Urinary bladder (tissue), 4 donors: Measurements from ENCODE around the gene HDAC2. TPM values are rescaled to one million over a fixed set of nuclear protein-coding genes. Genes with fewer than 3 reads are reported as not detected.
A peak's percentile ranks its signal among the peaks of the same experiment; 100 is the strongest.
"Not testable (repeated sequence)": the region's sequence is repeated elsewhere in the genome, so short reads cannot be mapped to it uniquely, and the experiment has no call there.

ENCODE experiments used
- DNase-seq: peaks from one replicate; pipeline ENCODE4 v3.0.0-alpha.2; 2015; ENCODE audit errors: extremely low spot score
- H3K27ac ChIP-seq: one replicate; pipeline ENCODE4 v1.5.1; 2013; ENCODE audit warnings: low read depth, mild to moderate bottlenecking, moderate library complexity
- H3K36me3 ChIP-seq: one replicate; pipeline ENCODE4 v1.6.1; 2013; ENCODE audit warnings: mild to moderate bottlenecking, moderate library complexity; ENCODE audit not compliant: insufficient read depth
- H3K4me1 ChIP-seq: one replicate; pipeline ENCODE4 v1.6.1; 2013; ENCODE audit warnings: mild to moderate bottlenecking, moderate library complexity; ENCODE audit not compliant: insufficient read depth
- H3K4me3 ChIP-seq: one replicate; pipeline ENCODE4 v1.5.1; 2013; ENCODE audit warnings: low read depth, low read length
- WGBS: extraction: QIAGEN DNeasy Blood & Tissue Kit; methylation state at CpG from one replicate; pipeline ENCODE4 v1.1.7; 2013; 5-methylcytosine and 5-hydroxymethylcytosine counted together
- polyA plus RNA-seq: library from polyadenylated mRNA; stranded (reverse); fragments of 200-250 nt; gene quantifications from one replicate; pipeline ENCODE4 v1.2.3, GENCODE V29; 2013
- total RNA-seq: library from RNA; depleted of rRNA; stranded (reverse); fragments of >200 nt; gene quantifications from one replicate; pipeline ENCODE4 v1.2.3, GENCODE V29; 2014
- donor health status: healthy with polysubstance abuse.
- donor health status: healthy.

HDAC2 gene
- total and polyA plus RNA-seq, 2 donors = 77.9 to 103 TPM

DNA sequence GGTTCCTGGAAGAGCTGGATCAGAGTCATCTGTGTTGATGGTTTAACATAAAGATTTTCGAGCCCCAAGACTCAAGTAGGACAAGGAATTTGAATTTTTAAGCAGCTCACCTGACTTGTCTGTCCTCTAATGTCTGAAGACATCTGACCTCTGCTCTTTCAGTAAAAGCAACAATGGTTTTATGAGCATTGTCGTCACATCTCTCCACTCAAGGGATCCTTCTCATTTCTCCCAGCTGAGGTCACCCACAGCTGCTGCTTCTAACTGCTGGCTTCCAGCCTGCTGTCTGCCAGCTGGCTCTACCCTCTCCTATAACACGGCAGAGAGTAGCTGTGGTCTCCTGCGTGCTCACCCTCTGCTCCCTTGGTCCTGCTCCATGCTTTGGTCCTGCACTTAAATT is 24.7 kb upstream of the HDAC2 start:
- no peak overlapping the region for H3K4me3 ChIP-seq
- 7% methylated on average over 4 of the region's 4 CpGs for WGBS
- DNase-seq = peak; percentile 37
- no peak overlapping the region for H3K27ac ChIP-seq
- H3K36me3 ChIP-seq = no peaks in the 10 kb centered on the region
- no peaks in the 10 kb centered on the region for H3K4me1 ChIP-seq

DNA sequence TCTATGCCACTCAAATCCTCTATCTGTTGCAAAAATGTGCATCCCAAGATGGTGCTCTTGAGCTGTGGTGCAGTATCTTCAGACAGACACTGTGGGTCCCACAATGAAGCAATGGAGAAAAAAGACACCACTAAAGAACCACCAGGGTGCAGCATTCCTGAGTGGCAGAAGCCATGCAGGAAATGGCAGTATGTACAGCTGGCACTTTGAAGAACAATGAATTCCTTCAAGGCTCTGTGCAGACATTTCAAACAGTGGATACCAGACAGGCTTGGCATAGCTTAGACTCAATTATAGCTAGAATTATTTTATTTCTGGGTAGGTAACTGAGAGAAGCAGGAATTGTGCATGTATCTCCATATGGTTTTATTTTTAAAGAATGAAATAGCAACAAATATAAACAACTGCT is 24.0 kb upstream of the HDAC2 start:
- Histone ChIP-seq H3K27ac (no peak overlapping the region), H3K4me3 (no peak overlapping the region), H3K4me1 (no peaks in the 10 kb centered on the region), H3K36me3 (no peaks in the 10 kb centered on the region)
- DNase-seq = peak; percentile 33

DNA sequence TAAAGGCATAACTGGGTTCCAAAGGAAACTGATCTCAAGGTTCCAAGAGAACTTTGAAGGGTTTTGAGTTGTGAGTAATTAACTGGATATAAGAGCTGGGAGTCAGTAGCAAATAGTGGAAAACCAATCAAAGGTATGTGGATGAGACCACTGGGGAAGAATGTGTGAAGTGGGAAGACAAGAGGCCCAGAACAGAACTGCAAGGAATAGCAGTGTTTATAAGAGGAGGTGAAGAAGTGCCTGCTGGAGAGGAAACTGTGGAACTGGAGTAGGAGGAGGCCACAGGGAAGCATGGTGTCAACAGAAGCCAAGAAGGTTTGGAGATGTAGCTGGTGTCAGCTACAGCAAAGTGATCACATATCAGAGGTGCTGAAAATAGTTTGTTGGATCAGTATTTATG is 18.7 kb upstream of the HDAC2 start:
- H3K36me3 ChIP-seq = no peaks in the 10 kb centered on the region
- H3K27ac ChIP-seq = no peak overlapping the region
- H3K4me3 ChIP-seq = no peak overlapping the region
- no peaks in the 10 kb centered on the region for H3K4me1 ChIP-seq
- no peak for DNase-seq

DNA sequence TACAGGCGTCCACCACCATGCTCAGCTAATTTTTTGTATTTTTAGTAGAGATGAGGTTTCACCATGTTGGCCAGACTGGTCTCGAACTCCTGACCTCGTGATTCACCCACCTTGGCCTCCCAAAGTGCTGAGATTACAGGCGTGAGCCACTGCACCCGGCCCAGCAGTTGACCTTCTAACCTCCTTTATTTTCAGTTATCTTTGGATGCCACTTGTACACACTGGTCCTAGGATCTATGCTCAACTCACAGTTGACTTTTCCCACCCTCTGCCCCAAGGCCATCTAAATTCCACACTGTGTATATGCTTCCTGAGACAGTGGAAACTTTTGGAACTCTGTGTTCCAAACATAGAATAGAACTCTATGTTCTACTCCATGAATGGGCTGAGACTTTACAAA is 11.7 kb upstream of the HDAC2 start:
- not testable (repeated sequence) for H3K27ac ChIP-seq, DNase-seq, H3K4me1 ChIP-seq, H3K36me3 ChIP-seq, H3K4me3 ChIP-seq
- WGBS = 92% methylated on average over 5 of the region's 5 CpGs

DNA sequence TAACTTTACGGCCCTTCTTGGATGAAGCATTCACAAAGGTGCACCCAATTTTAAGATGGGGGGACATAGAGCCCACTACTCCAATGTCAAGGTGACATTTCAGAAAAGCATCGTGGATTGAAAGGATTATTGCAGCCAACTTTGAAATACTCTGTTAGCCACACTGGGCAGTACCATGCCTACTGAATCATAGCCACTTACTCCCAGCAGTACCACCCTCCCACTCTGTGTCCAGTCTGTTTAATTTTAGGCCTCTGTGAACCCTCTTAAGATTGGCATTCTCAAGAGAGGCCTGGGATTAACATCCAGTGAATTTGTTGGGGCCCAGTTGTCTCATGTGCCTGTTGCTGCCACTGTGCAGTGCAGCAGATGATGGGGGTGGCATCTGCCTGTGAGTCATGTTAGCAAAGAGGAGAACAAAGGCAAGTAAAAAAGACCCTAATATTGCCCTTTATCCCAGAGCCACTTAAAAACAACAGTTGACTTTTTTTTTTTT is 11.2 kb upstream of the HDAC2 start:
- H3K27ac ChIP-seq = no peak overlapping the region
- no peak overlapping the region for H3K4me3 ChIP-seq
- DNase-seq = no peak
- H3K36me3 ChIP-seq = no peaks in the 10 kb centered on the region
- WGBS = 90% methylated on average over 2 of the region's 2 CpGs
- no peaks in the 10 kb centered on the region for H3K4me1 ChIP-seq

DNA sequence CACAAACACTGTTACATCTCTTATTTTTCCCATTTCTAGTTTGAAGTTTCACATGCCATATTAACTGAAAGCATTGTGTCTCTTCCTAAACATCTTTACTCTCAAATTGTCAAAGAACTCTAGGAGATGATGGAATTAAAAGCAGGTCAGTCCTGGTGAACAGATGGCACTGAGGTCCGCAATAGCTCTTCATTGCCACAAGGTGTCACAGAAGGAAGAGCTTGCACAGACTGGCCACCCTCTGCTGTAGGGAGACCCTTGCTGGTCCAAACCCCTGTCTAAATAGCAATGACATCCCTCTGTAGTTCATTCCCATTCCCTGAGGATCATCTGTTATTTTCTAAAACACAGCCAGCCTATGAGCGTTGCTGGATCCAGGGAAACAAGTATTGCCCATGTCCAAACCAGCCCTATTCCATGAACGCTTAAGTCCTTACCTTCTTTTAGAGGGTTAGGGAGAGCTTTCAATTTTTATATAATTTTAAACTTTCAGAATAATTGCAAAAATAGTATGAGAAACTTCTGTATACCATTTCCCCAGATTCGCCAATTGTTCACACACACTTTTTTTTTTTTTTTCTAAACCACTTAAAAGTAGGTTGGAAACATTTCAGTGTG is 10.1 kb upstream of the HDAC2 start:
- Histone ChIP-seq H3K27ac (no peak overlapping the region), H3K4me1 (no peaks in the 10 kb centered on the region), H3K36me3 (no peaks in the 10 kb centered on the region), H3K4me3 (no peak overlapping the region)
- no peak for DNase-seq
- WGBS = 88% methylated on average over 4 of the region's 4 CpGs

DNA sequence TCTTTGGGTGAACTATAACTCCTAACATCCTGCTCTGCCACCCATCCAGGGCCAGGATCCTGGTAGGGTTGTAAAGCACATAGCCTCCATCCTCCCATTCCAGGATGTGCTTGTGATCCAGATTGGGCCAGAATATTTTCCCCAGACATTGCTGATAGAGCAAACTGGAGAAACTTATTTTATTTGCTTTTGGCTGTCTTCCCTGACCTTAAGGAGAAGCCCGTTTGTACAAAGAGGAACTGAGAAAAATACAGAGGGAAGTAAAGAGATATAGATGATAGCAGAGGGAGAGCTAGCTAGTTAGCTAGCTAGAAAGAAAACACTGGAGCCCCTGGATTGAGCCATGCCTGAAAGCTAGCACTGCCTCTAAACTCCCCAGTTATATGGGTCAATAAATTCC is 9.0 kb upstream of the HDAC2 start:
- no peaks in the 10 kb centered on the region for H3K4me1 ChIP-seq
- DNase-seq = no peak
- 24% methylated on average over 1 of the region's 1 CpG for WGBS
- no peaks in the 10 kb centered on the region for H3K36me3 ChIP-seq
- no peak overlapping the region for H3K27ac ChIP-seq
- H3K4me3 ChIP-seq = no peak overlapping the region

DNA sequence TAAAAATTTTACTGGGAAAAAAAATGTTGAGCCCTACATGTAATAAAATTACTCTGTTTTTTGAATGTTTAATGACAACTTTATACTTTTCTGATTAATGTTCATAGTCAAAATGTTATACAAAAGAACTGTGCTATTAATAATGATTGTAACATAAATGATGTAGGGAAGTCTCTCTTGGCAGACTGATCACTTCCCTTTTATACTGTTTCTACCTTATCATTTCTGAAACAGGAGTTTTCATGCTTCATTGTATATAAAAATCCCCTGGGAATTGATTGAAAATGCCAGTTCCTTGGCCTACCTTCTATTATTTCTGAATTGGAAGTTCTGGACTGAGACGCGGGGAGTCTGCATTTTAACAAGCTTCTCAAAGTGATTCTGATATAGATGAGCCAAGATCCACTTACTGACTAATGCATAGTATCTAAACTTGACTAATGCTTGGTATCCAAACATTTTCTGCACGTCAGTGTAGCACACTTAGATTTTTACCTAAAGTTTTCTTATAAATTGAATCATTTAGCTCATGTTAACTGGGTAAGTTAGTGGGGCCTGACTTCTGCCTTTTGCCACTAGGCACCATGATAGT is 7.2 kb upstream of the HDAC2 start:
- DNase-seq = no peak
- H3K4me1 ChIP-seq = no peaks in the 10 kb centered on the region
- no peak overlapping the region for H3K27ac ChIP-seq
- no peak overlapping the region for H3K4me3 ChIP-seq
- no peaks in the 10 kb centered on the region for H3K36me3 ChIP-seq
- WGBS = 79% methylated on average over 3 of the region's 3 CpGs

DNA sequence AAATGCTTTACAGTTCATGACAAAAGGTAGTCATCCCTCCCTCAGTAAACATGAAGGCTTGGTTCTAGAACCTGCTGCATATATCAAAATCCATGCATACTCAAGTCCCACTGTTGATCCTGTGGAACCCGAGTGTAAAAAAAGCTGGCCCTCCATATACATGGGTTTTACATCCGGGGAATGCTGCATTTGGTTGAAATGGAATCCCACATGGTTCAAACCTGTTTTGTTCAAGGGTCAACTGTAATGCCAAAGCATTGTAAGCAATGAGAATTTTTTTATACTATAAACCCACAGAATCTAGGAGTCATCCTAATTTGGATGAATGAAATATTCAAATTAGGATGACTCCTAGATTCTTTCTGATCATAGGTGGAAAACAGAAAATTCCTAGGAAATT is 5.9 kb upstream of the HDAC2 start:
- H3K36me3 ChIP-seq = no peaks in the 10 kb centered on the region
- no peak for DNase-seq
- H3K4me1 ChIP-seq = no peaks in the 10 kb centered on the region
- no peak overlapping the region for H3K27ac ChIP-seq
- WGBS = 93% methylated on average over 2 of the region's 2 CpGs
- no peak overlapping the region for H3K4me3 ChIP-seq

DNA sequence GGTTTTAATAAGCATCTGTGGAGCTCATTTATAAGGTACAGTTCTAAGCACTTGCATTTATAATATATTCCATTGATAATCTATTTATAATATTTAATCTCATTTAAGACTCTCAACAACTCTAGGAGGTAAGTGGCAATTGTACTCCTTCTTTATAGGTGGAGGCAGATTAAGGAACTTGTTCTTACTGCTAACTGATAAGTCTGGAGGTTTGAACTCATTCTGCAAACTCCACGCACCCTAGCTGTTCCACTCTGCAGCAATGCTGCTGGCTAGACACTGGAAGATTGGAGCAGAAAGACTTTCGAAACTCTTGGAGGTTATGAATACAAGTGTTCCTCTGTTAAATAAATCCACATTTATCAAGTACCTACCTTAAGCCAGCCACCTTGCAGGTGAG is 793 bp upstream of the HDAC2 start:
- Histone ChIP-seq H3K4me3 (peak overlapping the region; percentile 78), H3K27ac (no peak overlapping the region), H3K4me1 (peaks cover 2% of the 10 kb centered on the region), H3K36me3 (no peaks in the 10 kb centered on the region)
- no peak for DNase-seq
- WGBS = 55% methylated on average over 2 of the region's 2 CpGs

DNA sequence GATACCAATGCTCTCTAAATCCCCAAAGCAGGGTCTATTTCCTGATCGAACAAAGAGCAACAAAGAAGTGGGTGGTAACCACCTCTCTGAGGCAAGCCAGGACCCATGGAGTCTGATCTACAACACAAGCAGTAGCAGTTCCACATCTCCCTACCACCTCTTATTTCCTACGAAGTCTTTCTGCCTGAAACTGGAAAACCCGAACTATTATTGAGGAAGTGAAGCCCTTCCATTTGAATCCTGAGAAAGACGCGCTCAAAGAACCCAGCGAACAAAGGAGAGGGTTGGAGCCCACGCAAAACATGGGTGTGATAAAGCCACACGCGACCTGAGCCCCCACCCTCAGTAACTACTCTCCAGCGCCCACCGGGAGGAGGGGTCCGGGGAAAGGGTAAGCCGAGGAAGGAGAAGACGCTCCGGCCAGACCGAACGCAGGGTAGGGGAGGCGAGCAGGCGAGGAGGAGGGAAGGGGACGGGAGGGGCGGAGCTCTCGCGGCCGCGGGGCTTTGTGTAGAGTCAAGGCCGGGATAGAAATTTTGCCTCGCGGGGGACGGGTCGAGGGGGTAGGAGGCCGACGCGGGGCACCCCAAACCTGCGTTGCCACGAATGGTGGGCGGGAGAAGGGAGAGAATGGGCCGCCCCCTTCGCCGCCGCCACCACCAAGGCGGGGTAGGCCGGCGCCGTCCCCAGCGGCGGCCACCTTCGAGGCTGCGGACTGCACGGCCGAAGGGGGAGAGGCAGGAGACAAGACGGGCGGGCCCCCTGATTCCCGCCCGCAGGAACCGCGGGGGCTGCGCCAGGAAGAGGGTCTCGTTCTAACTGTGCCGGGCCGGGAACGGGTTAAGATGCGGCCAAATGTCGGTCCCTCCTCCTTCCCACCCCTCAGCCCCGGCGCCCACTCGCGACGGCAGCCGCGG is 802 bp downstream of the HDAC2 start:
- under 1% methylated on average over 70 of the region's 70 CpGs for WGBS
- Histone ChIP-seq H3K4me3 (peak overlapping the region; percentile 78), H3K36me3 (no peaks in the 10 kb centered on the region), H3K4me1 (peaks cover 2% of the 10 kb centered on the region), H3K27ac (peak overlapping the region; percentile 89)
- DNase-seq = peak; percentile 40

DNA sequence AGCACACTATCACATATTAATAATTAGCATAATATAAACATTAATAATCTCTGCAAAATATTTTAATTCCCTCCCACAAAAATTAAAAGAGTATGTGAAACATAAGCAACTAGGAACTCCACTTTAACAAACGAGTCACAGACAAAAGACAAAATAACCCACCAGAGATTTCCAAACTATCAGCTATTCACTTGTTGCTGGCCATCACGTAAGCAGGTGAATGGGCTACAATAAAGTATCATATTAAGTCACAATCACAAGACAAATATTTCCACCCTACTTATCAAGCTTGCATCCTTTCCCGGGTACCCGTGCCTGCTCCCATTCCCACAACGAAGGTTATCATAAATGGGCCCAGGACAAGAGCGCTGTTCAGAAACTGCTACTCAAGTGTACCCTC is 2.5 kb downstream of the HDAC2 start:
- Histone ChIP-seq H3K4me1 (peaks cover 2% of the 10 kb centered on the region), H3K27ac (no peak overlapping the region), H3K4me3 (no peak overlapping the region), H3K36me3 (no peaks in the 10 kb centered on the region)
- WGBS = 56% methylated on average over 6 of the region's 6 CpGs
- DNase-seq = no peak

DNA sequence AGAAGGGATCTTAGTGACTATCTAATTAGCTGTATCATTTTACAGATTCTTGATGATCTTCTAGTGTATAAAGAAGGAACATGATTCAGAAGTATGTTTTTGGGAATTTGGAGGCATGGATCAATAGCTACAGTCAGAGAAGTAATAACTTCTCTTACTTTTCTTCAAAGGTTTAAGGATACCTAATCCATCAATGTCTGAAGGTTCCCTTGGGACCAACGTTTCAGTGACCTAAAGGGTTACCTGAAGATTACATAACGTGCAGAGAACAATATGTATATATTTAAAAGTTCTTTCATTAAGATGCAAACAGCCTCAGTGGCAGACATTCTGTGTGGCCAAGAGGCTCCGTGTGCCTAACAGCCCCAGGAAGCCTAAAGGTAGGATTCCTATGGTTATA is 3.2 kb downstream of the HDAC2 start:
- Histone ChIP-seq H3K36me3 (no peaks in the 10 kb centered on the region), H3K27ac (no peak overlapping the region), H3K4me3 (no peak overlapping the region), H3K4me1 (peaks cover 2% of the 10 kb centered on the region)
- no peak for DNase-seq
- 37% methylated on average over 3 of the region's 3 CpGs for WGBS

DNA sequence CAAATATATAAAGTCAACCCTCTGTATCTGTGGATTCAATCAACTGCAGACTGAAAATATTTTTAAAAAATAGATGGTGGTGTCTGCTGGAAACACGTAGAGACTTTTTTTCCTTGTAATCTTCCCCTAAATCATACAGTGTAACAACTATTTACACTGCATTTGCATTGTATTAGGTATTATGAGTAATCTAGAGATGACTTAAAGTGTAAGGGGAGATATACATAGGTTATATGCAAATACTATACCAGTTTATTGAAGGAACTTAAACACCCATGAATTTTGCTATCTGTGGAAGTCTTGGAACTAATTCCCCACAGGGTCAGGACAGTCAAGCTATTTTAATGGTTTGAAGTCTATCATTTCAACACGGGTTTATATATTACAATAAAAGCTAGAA is 10.2 kb downstream of the HDAC2 start:
- 53% methylated on average over 2 of the region's 2 CpGs for WGBS
- no peaks in the 10 kb centered on the region for H3K4me1 ChIP-seq
- no peak for DNase-seq
- no peak overlapping the region for H3K27ac ChIP-seq
- H3K4me3 ChIP-seq = no peak overlapping the region
- no peaks in the 10 kb centered on the region for H3K36me3 ChIP-seq
